ENCODE measurements around the gene KRTAP2-1. TPM values are rescaled to one million over a fixed set of nuclear protein-coding genes. Genes with fewer than 3 reads are reported as not detected.

Gene KRTAP2-1, protein sequence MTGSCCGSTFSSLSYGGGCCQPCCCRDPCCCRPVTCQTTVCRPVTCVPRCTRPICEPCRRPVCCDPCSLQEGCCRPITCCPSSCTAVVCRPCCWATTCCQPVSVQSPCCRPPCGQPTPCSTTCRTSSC
- total RNA-seq = not detected in 2 replicates

DNA sequence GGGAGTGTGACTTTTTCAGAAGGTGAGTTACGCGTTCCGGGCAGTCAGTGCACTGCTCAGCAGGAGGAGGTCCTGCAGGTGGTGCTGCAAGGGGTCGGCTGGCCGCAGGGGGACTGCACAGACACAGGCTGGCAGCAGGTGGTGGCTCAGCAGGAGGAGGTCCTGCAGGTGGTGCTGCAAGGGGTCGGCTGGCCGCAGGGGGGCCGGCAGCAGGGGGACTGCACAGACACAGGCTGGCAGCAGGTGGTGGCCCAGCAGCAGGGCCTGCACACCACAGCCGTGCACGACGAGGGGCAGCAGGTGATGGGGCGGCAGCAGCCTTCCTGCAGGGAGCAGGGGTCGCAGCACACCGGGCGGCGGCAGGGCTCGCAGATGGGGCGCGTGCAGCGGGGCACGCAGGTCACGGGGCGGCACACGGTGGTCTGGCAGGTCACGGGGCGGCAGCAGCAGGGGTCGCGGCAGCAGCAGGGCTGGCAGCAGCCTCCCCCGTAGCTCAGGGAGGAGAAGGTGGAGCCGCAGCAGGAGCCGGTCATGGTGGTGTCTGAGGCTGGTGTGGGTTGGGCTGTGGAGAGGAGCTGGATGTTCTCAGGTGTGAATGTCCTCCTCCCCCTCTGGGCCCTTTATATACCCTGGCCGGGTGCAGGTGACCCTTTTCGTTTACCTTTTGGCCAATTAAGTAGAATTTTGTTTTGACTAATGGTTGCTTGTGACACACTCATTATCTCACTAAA is at the start of gene KRTAP2-1:
Gene KRTAP2-1 (minus strand): TSS at position 582 of the 731 bp plus-strand sequence. CDS start 49 bp downstream, at position 533.

DNA sequence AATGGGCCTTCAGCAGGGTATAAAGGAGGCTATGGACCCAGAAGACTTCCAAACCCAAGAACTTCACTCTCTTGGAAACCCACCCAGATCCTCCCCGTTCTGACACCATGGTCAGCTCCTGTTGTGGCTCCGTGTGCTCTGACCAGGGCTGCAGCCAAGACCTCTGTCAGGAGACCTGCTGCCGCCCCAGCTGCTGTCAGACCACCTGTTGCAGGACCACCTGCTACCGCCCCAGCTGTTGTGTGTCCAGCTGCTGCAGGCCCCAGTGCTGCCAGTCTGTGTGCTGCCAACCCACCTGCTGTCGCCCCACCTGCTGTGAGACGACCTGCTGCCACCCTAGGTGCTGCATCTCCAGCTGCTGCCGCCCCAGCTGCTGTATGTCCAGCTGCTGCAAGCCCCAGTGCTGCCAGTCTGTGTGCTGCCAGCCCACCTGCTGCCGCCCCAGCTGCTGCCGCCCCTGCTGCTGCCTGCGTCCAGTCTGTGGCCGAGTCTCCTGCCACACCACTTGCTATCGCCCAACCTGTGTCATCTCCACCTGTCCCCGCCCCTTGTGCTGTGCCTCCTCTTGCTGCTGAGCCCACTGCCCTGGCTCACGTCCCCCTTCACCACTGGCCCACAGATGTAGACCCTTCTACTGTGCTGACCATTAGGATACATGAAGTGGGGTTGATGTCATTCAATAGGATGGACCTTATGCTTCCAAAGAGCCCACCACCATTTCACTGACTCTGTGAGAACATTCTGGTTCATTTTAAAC is 37.2 kb upstream of the KRTAP2-1 start, which contains the start of gene KRTAP4-7:
Gene KRTAP4-7 (plus strand): TSS at position 51 of the 757 bp plus-strand sequence. CDS start 57 bp downstream, at position 108.

DNA sequence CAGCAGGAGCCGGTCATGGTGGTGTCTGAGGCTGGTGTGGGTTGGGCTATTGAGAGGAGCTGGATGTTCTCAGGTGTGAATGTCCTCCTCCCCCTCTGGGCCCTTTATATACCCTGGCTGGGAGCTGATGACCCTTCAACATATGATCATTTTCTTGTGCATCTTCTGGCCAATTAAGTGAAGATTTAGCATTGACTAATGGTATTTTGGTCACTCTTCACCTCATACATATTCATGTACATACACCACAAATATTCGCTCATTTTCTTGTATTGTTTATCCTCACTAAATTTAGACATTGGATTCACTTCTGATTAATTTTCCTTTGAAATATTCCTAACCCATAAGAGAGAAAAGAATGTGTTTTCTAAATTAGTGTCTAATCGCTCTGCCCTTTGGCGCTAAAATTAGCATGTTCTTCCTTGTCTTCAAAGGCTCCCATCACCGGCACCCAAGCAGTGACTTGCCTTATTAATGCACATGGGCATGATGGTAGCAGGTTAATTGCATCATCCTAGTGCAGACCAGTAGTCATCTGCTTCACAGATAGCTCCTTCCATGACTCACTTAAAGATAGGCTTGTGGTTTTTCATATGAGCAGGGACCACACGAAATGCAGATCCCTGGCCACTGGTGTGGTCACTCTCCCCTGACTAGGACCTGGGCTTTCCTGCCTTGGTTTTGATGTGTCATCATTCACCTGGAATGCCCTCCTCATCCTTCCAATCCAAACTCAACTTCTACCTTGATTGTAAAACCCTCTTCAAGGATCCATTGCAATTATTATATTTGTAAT is 18.9 kb upstream of the KRTAP2-1 start, which contains the start of gene KRTAP2-4:
Gene KRTAP2-4 (minus strand): TSS at position 51 of the 796 bp plus-strand sequence. CDS start 34 bp downstream, at position 17.

DNA sequence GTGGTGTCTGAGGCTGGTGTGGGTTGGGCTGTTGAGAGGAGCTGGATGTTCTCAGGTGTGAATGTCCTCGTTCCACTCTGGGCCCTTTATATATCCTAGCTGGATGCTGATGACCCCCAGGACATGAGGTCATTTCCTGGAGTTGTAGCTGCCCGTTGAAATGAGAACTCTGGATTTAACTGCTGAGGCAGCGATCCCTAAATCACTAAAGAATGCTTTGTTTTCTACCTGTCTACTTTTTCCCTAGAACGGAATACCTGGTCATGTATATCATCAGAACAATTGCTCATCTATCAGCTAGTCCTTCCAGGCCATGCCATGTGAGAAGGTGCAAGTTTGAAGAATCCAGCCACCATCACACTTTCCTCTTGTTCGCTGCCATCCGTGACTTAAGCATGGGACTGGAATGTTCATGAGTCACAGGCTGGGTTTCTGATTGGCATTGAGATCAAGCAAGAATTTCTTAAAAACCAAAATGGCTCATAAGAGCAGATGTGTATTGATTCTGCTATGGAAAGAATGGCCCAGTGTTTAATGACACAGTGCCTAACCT is 13.0 kb upstream of the KRTAP2-1 start, which contains the start of gene KRTAP2-3:
Gene KRTAP2-3 (minus strand): TSS at position 63 of the 553 bp plus-strand sequence. CDS start 64 bp downstream, outside the sequence.

DNA sequence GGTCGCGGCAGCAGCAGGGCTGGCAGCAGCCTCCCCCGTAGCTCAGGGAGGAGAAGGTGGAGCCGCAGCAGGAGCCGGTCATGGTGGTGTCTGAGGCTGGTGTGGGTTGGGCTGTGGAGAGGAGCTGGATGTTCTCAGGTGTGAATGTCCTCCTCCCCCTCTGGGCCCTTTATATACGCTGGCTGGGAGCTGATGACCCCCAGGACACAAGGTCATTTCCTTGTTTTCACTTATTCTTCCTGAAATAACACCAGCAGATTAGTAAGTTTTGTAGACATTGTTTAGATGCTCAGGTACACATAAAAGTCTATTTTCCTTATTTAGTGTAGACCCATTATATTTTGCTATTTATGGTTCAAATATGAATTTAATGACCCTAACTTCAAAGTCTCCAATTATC is 8.0 kb upstream of the KRTAP2-1 start, which contains the start of gene KRTAP2-2:
Gene KRTAP2-2 (minus strand): TSS at position 101 of the 400 bp plus-strand sequence. CDS start 19 bp downstream, at position 82.

DNA sequence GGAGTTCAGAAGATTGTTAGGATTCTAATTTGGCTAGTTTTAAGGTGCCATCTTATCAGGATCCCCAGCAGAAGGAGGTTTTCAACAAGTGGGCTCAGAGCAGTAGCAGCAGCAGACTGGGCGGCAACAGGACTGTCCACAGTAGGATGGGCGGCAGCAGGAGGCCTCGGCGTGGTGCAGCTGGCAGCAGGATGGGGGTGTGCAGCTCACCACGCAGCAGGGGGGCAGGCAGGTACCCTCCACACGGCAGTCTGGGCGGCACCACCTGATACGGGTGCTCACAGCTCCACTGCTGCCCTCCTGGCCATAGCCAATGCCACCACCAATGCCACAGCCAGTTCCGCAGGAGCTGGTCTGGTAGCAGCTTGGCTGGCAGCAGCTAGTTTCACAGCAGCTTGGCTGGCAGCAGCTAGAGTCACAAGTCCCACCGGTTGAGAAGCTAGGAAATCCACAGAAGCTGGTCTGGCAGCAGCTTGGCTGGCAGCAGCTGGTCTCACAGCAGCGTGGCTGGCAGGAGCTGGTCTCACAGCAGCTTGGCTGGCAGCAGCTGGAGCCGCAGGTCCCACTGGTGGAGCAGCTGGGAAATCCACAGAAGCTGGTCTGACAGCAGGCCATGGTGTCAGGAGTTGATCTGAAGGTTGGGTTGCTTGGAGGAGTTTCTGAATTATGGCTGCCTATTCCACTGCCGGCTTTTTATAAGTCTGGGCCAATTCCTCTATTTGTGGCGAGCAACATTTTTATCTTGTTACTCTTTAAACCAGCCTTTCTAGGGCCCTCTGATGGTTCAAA is 6.1 kb downstream of the KRTAP2-1 start, which contains the start of gene KRTAP1-1:
Gene KRTAP1-1 (minus strand): TSS at position 668 of the 789 bp plus-strand sequence. CDS start 53 bp downstream, at position 615.

DNA sequence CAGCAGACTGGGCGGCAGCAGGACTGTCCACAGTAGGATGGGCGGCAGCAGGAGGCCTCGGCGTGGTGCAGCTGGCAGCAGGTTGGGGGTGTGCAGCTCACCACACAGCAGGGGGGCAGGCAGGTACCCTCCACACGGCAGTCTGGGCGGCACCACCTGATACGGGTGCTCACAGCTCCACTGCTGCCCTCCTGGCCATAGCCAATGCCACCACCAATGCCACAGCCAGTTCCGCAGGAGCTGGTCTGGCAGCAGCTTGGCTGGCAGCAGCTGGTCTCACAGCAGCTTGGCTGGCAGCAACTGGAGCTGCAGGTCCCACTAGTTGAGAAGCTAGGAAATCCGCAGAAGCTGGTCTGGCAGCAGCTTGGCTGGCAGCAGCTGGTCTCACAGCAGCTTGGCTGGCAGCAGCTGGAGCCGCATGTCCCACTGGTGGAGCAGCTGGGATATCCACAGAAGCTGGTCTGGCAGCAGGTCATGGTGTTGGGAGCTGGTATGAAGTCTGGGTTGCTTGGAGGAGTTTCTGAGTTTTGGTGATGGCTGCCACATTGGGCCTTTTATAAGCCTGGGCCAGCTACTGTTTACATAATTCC is 12.7 kb downstream of the KRTAP2-1 start, which contains the start of gene KRTAP1-3:
Gene KRTAP1-3 (minus strand): TSS at position 529 of the 590 bp plus-strand sequence. CDS start 53 bp downstream, at position 476.

DNA sequence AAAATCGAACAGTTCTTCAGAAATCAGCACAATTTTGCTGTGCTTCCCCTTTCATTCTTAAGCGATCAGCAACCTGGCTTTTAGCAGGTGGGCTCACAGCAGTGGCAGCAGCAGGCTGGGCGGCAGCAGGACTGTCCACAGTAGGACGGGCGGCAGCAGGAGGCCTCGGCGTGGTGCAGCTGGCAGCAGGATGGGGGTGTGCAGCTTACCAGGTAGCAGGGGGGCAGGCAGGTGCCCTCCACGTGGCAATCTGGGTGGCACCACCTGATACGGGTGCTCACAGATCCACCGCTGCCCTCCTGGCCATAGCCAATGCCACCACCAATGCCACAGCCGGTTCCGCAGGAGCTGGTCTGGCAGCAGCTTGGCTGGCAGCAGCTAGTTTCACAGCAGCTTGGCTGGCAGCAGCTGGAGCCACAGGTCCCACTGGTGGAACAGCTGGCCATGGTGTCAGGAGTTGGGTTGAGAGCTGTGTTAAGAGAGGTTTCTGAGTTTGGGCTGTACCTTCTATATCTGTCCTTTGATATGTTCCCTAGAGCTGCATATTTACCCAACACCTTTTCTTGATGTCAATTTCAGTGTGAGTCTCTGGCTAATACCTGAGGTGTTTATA is 17.4 kb downstream of the KRTAP2-1 start, which contains the start of gene KRTAP1-4:
Gene KRTAP1-4 (minus strand): TSS at position 563 of the 613 bp plus-strand sequence. CDS start 117 bp downstream, at position 446.

DNA sequence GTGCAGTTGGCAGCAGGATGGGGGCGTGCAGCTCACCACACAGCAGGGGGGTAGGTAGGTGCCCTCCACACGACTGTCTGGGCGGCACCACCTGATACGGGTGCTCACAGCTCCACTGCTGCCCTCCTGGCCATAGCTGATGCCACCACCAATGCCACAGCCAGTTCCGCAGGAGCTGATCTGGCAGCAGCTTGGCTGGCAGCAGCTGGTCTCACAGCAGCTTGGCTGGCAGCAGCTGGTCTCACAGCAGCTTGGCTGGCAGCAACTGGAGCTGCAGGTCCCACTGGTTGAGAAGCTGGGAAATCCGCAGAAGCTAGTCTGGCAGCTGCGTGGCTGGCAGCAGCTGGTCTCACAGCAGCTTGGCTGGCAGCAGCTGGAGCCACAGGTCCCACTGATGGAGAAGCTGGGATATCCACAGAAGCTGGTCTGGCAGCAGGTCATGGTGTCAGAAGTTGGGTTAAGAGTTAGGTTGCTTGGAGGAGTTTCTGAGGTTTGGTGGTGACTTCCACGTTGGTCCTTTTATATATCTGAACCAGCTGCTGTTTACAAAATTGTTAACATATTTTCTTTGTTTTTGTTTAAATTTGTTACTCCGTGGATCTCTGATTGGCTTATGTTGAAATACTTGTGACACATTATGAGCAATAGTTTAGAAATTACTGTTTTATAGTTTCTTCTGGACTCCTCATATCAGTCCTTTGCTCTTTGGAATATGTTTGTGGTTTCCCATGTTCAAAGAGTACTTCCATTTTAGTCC is 20.2 kb downstream of the KRTAP2-1 start, which contains the start of gene KRTAP1-5:
Gene KRTAP1-5 (minus strand): TSS at position 494 of the 757 bp plus-strand sequence. CDS start 53 bp downstream, at position 441.

DNA sequence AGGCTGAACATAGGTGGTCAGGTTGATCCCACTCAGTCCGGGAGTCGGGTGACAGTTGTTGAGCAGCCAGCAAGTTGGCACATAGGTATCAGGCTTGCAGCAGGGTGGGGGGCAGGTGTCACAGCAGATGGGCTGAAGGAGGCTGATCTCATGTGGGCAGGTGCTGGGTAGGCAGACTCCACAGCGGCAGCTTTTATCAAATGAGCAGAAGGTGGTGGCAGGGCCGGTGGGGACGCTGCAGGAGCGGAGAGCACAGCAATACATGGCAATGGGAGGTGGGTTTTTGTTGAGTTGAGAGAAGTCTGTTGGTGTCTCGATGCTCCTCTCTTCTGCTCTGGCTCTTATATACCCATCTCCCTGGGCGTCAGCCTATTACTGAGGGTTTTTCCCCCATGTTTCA is 38.3 kb downstream of the KRTAP2-1 start, which contains the start of gene KRTAP3-1:
Gene KRTAP3-1 (minus strand): TSS at position 318 of the 400 bp plus-strand sequence. CDS start 54 bp downstream, at position 264.

DNA sequence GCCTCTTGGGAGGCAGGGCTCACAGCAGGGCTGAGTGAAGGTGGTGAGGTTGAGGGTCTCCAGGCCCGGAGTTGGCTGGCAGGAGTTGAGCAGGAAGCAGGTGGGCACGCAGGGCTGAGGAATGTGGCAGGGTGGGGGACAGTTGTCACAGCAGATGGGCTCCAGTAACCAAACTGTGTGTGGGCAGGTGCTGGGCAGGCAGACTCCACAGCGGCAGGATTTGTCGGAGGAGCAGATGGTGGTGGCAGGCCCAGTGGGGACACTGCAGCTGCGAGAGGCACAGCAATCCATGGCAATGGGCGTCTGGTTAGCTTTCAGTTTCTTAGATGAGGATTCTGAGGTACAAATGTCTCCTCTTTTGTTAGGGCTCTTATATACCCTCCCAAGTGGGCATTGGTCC is 47.6 kb downstream of the KRTAP2-1 start, which contains the start of gene KRTAP3-2:
Gene KRTAP3-2 (minus strand): TSS at position 344 of the 400 bp plus-strand sequence. CDS start 53 bp downstream, at position 291.

Other genes starting within 250 kb of the KRTAP2-1 start
- gene KRT28, start 247.4 kb downstream of the KRTAP2-1 start, total RNA-seq = not detected in 2 replicates
- gene KRT10, start 224.7 kb downstream of the KRTAP2-1 start, total RNA-seq = 6.1 and 7.8 TPM in 2 replicates
- not detected in 2 replicates for gene KRT12, start 180.1 kb downstream of the KRTAP2-1 start, total RNA-seq
- not detected in 2 replicates for gene KRT20, start 162.1 kb downstream of the KRTAP2-1 start, total RNA-seq
- not detected in 2 replicates for gene KRT23, start 109.7 kb downstream of the KRTAP2-1 start, total RNA-seq
- gene KRT39, start 80.4 kb downstream of the KRTAP2-1 start, total RNA-seq = not detected in 2 replicates
- not detected in 2 replicates for gene KRT40, start 63.0 kb downstream of the KRTAP2-1 start, total RNA-seq
- not detected in 2 replicates for gene KRTAP3-3, start 53.2 kb downstream of the KRTAP2-1 start, total RNA-seq
- not detected in 2 replicates for gene KRTAP3-2, start 47.4 kb downstream of the KRTAP2-1 start, total RNA-seq
- gene KRTAP3-1, start 38.2 kb downstream of the KRTAP2-1 start, total RNA-seq = not detected in 2 replicates
- gene KRTAP1-5, start 20.1 kb downstream of the KRTAP2-1 start, total RNA-seq = under 0.01 and 0.46 TPM in 2 replicates
- not detected in 2 replicates for gene KRTAP1-4, start 17.1 kb downstream of the KRTAP2-1 start, total RNA-seq
- not detected in 2 replicates for gene KRTAP1-3, start 12.4 kb downstream of the KRTAP2-1 start, total RNA-seq
- gene KRTAP1-1, start 5.9 kb downstream of the KRTAP2-1 start, total RNA-seq = not detected in 2 replicates
- gene KRTAP2-2, start 7.9 kb upstream of the KRTAP2-1 start, total RNA-seq = not detected in 2 replicates
- gene KRTAP2-3, start 12.8 kb upstream of the KRTAP2-1 start, total RNA-seq = not detected in 2 replicates
- not detected in 2 replicates for gene KRTAP2-4, start 18.6 kb upstream of the KRTAP2-1 start, total RNA-seq
- not detected in 2 replicates for gene KRTAP4-7, start 36.8 kb upstream of the KRTAP2-1 start, total RNA-seq
- gene KRTAP4-8, start 50.8 kb upstream of the KRTAP2-1 start, total RNA-seq = not detected in 2 replicates
- gene KRTAP4-16, start 54.9 kb upstream of the KRTAP2-1 start, total RNA-seq = not detected in 2 replicates
- gene KRTAP4-9, start 58.1 kb upstream of the KRTAP2-1 start, total RNA-seq = not detected in 2 replicates
- gene KRTAP4-11, start 71.1 kb upstream of the KRTAP2-1 start, total RNA-seq = not detected in 2 replicates
- gene KRTAP4-12, start 76.9 kb upstream of the KRTAP2-1 start, total RNA-seq = not detected in 2 replicates
- not detected in 2 replicates for gene KRTAP4-6, start 93.2 kb upstream of the KRTAP2-1 start, total RNA-seq
- gene KRTAP4-5, start 102.5 kb upstream of the KRTAP2-1 start, total RNA-seq = not detected in 2 replicates
- not detected in 2 replicates for gene KRTAP4-4, start 113.4 kb upstream of the KRTAP2-1 start, total RNA-seq
- gene KRTAP4-3, start 120.9 kb upstream of the KRTAP2-1 start, total RNA-seq = not detected in 2 replicates
- gene KRTAP4-2, start 130.9 kb upstream of the KRTAP2-1 start, total RNA-seq = not detected in 2 replicates
- gene KRTAP4-1, start 137.6 kb upstream of the KRTAP2-1 start, total RNA-seq = not detected in 2 replicates
- not detected in 2 replicates for gene KRTAP9-1, start 142.6 kb upstream of the KRTAP2-1 start, total RNA-seq
- gene KRTAP9-2, start 179.3 kb upstream of the KRTAP2-1 start, total RNA-seq = not detected in 2 replicates
- not detected in 2 replicates for gene KRTAP9-3, start 185.1 kb upstream of the KRTAP2-1 start, total RNA-seq
- not detected in 2 replicates for gene KRTAP9-8, start 190.7 kb upstream of the KRTAP2-1 start, total RNA-seq
- not detected in 2 replicates for gene KRTAP9-4, start 202.4 kb upstream of the KRTAP2-1 start, total RNA-seq
- gene KRTAP9-9, start 208.1 kb upstream of the KRTAP2-1 start, total RNA-seq = not detected in 2 replicates
- not detected in 2 replicates for gene KRTAP9-6, start 218.1 kb upstream of the KRTAP2-1 start, total RNA-seq
- gene KRTAP9-7, start 228.4 kb upstream of the KRTAP2-1 start, total RNA-seq = not detected in 2 replicates